HL-60/S4 treated with phorbol 12-myristate 13-acetate at 8.2 ng/mL for 4 days and 3 days (cell line): ENCODE measurements around the gene PRPF38A.
"Not testable (repeated sequence)": the region's sequence is repeated elsewhere in the genome, so short reads cannot be mapped to it uniquely, and the experiment has no call there.

Source experiments
- in situ Hi-C: fragments of 300-500 bp; cut with MboI; formaldehyde crosslinking; loops from 2 replicates; pipeline ENCODE4 v1.15.0; 2022; ENCODE audit warnings: low sequenced_read_pairs

Gene PRPF38A, protein sequence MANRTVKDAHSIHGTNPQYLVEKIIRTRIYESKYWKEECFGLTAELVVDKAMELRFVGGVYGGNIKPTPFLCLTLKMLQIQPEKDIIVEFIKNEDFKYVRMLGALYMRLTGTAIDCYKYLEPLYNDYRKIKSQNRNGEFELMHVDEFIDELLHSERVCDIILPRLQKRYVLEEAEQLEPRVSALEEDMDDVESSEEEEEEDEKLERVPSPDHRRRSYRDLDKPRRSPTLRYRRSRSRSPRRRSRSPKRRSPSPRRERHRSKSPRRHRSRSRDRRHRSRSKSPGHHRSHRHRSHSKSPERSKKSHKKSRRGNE

DNA sequence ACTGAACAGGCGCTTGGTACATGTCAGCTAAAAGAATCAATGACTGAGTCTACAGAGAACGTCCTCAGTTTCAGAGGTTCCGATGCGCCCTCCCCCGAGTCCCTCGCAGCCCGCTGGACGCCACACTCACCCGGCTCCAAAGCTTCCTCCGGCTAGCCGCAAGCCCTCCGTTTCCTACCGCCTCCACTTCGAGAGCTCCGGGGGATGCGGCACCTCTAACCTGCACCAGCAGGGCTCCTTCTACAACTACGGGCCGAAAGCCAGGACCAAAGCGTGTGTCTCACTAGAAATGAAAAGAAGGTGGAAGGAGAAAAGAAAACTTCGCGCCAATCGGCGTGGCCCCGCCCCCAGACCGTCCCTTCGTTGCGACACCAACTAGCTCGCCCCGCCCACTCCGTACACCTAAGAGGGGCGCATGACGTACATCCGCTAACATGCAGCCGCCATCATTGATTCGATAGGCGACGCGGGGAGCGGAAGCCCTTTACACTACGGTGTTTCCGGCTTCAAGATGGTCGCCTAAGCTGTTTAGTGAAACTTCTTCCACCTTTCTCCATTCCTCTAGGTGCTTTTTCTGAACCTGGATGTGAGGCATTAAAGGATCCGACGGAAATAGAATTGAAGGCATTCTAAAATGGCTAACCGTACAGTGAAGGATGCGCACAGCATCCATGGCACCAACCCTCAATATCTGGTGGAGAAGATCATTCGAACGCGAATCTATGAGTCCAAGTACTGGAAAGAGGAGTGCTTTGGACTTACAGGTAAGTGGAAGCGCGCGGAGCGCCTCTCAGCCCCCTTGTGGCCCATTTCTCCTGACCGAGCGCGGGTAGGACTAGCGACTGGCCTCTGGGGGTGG, at the start of gene PRPF38A, which contains the start of gene ORC1:
TSS of gene PRPF38A (plus strand) at position 487 of the 859 bp plus-strand sequence. CDS start at position 635, 148 bp downstream.
TSS of gene ORC1 (minus strand) at position 308 of the 859 bp plus-strand sequence. CDS start 2,200 bp downstream, outside the sequence.
- in situ Hi-C loops = no loop called here

DNA sequence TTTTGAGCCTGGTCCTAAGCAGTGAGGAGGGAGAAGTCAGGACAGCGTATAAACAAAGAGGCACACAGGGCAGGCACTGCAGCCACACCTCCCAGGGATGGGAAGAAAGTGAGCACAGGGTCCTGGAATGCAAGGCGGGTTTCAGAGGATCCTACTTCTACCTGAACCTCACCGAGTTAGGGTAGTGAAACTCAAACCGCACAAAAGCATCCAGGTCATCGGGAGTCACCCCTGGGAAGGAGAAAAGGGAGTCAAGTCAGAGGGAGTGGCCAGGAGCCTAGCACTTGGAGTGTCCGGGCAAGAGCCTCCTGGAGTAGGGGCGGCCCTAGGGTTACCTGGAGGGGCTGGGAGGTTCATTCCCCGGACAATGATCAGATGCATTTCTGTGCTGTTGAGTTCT, 49.0 kb upstream of the PRPF38A start:
- in situ Hi-C loops = no loop called here

DNA sequence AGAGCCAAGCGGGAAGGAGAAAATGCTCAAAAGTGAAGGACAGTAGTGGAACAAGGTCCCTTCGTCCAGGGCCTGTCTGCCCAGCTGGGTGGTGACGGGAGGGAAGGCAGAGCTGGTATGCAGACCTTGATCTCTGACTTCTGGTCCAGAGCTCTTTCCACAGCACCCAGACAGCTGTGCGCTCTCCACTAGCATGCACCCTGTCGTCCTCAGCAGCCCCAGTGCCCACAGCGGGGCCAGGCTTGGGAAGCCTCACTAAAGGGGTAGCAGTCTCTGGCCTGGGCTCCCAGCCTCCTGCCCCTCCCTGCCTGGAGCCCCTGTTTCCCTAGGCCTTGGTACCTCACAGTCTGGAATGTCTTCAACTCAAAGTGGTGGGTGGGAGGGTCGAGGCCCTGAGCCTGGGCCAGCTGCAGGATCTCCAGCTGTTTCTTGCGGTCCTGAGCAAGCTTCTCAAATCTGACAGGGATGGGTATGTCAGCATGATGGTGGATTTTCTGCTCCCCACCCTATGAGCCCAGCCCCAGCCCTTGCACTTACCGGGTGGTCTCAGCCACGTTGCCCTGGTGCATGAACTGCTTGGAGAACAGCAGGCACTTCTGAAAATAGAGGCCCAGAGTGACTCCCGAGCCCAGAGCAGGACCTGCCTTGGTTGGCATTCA, 48.4 kb upstream of the PRPF38A start:
- in situ Hi-C loops = no loop called here

DNA sequence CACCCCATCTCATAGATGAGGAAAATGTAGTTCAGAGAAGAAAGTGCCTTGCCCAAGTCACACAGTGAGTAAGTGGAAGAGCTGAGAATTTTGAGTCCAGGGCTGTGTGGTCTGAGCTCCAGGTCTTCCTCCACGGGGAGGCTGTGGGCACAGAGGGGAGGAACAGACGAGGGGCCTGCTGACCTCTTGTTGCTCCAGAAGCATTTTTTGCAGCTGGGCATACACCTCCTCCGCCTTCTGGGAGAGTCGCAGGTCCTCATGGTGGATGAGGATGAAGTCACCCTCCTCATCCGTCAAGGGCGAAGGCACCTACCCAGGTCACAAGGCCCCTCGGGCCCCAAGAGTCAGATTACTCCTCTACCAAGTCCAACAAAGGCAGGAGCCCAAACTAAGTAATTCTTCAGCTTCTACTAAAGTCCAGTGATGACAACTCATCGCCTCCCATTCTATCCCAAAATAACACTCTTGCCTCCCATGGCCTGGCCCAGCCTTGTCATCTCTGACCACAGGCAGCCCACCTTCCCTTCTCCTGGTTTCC, 47.5 kb upstream of the PRPF38A start:
- in situ Hi-C loops = no loop called here

DNA sequence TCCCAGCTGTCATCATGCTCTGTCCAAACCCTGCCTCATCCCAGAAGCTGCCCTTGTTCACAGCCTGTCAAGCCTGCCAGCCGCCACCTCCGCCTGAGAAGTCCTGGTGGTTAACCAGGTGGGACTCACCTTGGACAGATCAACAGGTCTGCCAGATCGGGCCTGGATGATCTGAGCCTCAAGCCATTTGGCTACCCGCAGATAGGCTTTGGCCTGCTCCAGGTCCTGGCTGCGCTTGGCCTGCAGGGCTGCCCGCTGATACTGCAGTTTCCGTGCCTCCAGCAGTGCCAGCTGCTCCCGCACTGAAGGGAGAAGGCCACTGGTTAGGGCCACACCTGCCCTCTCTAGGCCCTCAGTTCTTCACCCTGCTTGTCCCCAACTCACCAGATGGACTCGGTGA, 47.0 kb upstream of the PRPF38A start:
- in situ Hi-C loops = no loop called here

DNA sequence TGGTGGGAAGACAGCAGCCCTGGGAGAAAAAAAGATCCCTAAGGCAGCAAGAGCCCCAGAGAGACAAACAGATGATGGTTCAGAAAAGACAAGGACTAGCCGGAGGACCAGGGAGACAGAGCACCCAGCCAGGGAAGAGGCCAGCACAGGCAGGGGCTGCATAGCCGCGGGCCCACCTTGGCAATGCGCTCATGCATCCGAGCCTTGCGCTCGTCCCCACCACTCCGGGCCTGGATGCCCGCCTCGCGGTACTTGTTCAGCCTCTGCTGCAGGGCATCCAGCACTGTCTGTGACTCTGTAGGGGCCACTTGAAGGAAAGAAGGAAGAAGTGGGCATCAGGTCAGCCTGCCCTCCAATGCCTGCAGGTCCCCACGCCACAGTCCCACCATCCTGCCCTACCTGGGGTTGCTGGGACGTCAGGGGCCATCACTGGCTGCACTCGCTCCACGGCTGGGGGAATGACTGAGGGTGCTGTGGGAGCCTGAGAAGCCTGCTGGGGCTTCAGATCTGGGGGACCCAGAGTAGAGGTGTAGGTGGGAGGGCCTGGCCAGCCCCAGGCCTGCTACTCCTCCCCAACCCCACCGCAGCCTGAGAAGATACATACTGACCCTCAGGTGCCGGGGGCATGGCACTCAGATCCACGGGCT, 45.4 kb upstream of the PRPF38A start:
- in situ Hi-C loops = no loop called here

DNA sequence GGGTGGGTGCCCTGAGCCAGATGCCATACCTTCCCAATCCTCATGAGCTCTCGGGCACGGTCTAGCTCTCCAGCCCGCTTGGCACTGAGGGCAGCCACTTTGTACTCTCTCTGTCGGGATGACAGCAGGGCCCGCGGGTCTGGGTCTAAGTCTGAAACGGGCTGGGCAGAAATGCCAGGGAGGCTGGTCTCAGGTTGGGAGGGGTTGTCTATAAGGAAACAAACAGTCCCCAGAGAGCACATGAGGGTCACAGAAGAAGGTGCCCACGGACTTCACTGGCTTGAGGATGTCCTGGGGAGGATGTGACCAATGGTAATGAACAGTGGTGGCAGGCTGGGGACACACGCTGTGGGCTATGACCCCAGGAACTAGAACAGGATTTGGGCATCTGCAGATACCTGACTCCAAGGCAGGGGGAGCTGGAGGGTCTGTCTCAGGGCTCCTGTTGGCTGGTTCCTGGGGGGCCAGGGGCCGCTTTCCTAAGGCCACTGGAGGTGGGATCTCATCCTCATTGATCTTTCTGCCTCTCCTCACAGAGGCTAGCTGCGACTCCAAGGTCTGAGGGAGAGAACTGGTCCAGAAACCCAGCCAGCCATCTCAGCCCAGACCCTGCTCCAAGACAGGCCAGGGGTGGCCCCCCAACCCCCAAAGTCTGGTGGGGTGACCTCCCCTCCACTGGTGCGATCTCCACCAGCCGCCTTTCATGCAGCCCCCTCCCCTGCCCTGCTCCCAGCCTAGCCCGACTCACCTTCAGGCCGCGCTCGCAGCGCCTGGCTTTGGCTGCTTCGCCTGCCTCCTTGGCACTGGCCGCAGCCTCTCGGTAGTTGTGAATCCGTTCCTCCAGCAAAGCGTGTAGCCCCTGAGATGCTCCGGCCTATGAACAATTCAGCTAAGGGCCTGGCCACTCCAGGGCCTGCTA, 44.5 kb upstream of the PRPF38A start:
- in situ Hi-C loops = no loop called here

DNA sequence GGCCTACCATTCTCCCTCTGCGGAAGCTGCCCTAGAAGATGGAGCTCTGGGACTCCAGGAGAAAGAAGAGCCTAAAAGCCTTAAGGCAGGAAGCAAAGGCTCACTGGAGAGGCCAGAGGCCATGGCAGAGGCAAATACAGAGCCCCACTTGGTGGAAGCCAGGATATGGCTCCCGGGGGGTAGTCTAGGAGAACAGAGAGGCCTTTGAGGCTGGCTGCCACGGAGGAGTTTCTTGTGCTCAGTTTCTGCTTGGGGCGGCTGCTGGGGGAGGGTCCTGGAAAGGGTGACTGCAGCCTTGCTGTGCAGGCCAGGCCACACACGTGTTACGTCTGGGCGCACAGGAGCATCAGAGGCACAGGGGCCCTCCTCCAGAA, 43.8 kb upstream of the PRPF38A start:
- in situ Hi-C loops = no loop called here

DNA sequence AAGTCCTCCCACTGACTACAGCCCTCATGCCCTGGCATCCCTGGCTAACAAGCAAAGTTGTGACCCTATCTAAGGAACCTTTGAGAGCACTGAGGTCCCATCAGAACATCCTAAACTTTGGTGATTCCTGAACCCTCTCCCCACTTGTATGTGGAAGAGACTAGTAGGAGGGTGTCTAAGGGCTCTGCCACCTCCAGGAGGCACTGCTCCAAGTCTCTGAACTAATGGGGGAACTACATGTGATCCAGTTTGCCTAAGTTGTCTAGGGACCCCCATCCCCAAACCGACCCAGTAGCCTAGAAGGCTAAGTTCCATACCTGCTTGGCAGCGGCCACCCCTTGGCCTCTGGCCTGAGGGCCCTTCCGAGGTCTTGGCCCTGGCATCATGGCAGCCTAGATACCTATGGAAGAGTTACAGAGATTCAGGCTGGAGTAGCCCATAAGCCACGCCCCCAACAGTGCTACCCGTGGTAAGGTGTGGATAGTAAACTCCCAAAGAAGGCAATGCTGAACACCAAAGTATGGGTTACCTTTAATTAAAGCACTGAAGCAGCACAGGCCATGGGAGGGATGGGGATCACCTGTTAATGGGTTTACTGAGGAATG, 40.1 kb upstream of the PRPF38A start:
- in situ Hi-C loops = no loop called here

DNA sequence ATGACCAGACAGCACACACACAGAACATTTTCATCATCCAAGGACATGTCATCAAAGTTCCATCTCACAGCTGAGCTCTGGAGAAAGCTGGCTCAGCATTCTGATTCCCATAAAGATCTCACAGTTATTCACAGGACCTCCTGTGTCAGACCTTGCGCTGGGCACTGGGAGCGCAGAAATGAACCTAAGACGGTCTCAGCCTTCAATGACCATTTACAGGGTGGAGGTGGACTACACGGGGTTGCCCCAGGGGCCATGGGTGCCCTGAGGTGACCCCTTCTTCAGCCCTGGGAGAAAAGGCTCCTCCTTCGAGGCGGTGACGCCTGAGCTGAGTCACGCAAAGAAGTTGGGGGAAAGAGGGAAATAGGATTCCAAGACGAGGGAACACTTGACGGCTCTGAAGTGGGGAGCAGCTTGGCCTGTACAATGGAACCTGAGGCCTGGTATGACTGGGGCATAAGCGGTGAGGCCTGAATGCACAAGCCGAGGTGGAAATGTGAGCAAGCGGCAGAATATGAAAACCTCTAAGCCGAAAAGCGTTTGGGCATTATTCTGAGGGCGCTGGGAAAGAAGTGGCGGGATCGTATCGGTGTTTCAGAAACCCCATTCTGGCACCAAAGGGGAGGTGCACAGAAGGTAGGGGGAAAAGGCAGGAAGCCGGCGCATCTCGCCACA, 39.2 kb upstream of the PRPF38A start:
- in situ Hi-C loops = no loop called here

DNA sequence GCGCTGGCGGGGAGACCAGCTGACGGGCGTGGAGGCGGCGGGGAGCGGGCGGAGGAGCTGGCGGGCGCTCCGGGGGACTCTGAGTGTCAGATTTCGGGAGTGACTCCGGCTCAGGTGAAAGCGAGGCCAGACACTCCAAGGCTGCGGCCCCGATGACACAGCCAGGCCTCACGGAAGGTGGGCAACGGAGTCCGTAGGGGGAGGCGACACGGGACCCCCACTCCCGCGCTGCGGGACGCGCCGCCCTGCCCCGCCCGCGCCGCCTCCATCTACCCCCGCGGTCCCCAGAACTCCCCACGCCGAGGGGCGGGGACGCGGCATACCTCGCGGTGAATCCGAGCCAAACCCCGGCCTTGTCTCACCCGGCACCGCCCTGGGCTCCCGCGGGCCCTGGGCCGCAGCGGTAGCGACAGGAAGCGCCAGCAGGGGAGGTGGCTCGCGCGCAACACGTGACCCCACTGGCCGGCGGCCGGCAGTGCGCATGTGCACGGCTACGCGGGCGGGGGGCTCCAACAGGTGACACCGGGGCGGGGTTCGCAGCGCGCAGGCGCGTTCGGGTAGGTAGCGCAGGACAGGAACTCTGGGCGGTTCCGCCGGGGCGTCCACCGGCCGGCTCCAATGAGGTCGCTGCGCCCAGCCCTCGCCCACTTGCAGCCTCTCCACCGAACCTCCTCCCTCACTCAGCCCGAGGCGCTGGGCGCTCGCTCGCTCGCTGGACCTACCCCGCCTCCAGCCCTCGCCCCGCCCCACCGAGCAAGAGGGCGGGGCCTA, 38.5 kb upstream of the PRPF38A start, which contains the start of gene CC2D1B:
TSS of gene CC2D1B (minus strand) at position 460 of the 771 bp plus-strand sequence. CDS start 1,585 bp downstream, outside the sequence.
- in situ Hi-C loops = no loop called here

DNA sequence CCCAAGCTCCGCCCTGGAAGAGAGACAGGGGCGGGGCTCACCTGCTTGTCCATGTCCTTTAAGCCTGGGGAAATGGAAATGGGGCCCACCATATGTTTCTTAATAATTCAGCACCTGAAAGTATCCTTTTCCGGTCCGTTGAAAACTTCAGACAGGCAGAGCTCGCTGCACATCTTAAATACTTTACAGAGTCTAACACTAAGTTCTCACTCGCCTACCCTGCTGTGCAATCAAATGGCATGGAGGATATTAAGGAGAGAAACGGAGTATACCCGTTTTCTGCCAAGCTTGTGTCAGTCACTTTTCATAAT, 37.9 kb upstream of the PRPF38A start:
- in situ Hi-C loops = no loop called here

DNA sequence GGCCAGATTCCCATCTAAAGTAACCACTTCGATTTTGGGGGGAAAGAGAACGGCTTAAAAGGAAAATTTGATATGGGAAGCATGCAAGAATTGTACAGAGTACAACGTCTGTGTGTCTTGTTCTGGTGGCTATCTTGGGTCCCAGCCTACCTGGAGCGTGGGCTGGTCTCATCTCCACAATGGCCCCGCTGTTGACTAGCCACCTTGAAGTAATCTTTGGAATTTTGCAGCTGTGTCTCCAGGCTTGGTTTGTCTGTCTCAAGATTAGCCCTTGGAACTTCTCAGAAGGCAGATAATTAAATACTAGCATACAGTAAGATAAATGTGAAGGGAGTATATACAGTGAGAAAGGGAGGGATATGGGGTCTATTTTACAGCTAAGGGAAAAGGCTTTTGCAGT, 37.1 kb upstream of the PRPF38A start:
- in situ Hi-C loops = no loop called here

DNA sequence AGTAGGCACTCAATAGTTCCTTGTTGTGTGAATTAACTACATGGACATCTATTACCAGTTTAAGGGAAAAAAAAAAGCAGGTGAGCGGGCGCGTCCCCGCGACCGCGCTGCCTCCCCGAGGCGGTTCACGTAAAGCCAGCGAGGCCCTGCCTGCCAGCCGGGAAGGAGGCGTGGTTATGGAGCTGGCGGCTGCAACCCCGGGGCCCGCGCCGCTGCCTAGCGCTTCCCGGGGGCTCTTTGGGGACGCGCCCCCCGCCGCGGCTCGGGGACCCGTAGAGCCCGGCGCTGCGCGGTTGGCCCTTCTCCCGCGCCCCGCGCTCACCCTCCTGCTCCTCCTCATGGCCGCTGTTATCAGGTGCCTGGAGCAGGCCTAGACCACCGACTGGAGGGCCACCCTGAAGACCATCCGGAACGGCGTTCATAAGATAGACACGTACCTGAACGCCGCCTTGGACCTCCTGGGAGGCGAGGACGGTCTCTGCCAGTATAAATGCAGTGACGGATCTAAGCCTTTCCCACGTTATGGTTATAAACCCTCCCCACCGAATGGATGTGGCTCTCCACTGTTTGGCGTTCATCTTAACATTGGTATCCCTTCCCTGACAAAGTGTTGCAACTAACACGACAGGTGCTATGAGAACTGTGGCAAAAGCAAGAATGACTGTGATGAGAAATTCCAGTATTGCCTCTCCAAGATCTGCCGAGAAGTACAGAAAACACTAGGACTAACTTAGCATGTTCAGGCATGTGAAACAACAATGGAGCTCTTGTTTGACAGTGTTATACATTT, 35.8 kb upstream of the PRPF38A start:
- in situ Hi-C loops = no loop called here

DNA sequence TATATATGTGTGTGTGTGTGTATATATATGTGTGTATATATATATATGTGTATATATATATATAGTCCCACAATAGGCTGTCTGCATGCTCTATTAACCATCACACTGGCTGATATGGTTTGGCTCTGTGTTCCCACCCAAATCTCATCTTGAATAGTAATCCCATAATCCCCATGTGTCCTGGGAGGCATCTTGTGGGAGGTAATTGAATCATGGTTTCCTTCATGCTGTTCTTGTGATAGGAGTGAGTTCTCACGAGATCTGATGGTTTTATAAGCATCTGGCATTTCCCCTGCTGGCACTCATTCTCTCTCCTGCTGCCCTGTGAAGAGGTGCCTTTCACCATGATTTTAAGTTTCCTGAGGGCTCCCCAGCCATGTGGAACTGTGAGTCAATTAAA, 34.6 kb upstream of the PRPF38A start:
- in situ Hi-C loops = not testable (repeated sequence)

DNA sequence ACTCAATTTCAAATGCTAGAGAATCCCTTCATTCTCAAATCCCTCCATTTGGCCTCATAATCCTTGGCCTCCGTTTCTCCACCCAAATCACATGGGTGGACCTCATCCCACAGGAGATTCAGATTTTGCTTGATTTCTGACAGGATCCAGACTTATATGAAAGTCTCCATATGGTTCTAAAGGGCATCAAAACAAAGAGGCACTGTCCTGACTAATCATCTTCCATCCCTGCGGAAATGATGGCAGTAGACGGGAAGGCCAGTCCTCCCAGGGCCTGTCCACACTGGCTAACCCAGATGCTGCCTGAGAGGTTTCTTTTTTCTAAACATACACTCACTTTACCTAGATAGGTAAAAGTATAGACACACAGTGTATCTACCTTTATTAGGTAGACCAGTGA, 19.0 kb upstream of the PRPF38A start:
- in situ Hi-C loops = no loop called here

DNA sequence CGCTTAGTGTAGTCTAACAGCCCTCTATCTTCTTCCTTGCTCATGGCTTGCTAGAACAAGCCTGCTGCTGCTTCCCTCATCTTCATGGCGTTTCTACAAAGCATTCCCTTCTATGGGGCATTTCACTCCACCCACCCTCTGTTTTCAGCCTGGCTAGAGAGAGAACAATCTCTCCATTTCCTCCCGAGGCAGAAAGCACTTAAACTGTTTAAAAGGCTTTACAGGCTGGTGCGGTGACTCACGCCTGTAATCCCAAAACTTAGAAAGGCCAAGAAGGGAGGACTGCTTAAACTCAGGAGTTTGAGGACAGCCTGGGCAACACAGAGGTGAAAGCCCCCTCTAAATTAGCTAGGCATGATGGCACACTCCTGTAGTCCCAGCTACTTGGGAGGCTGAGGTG, 17.9 kb upstream of the PRPF38A start:
- in situ Hi-C loops = no loop called here
